HG03520 (cell line): ENCODE measurements around the gene MRPL43.
"Not testable (repeated sequence)": the region's sequence is repeated elsewhere in the genome, so short reads cannot be mapped to it uniquely, and the experiment has no call there.

ENCODE experiments used
- ATAC-seq: cut with Tn5 transposase; IDR thresholded peaks from one replicate; pipeline ENCODE4 v1.9.1; 2021; ENCODE audit warnings: mild to moderate bottlenecking, moderate library complexity; ENCODE audit not compliant: unreplicated experiment

Gene MRPL43

DNA sequence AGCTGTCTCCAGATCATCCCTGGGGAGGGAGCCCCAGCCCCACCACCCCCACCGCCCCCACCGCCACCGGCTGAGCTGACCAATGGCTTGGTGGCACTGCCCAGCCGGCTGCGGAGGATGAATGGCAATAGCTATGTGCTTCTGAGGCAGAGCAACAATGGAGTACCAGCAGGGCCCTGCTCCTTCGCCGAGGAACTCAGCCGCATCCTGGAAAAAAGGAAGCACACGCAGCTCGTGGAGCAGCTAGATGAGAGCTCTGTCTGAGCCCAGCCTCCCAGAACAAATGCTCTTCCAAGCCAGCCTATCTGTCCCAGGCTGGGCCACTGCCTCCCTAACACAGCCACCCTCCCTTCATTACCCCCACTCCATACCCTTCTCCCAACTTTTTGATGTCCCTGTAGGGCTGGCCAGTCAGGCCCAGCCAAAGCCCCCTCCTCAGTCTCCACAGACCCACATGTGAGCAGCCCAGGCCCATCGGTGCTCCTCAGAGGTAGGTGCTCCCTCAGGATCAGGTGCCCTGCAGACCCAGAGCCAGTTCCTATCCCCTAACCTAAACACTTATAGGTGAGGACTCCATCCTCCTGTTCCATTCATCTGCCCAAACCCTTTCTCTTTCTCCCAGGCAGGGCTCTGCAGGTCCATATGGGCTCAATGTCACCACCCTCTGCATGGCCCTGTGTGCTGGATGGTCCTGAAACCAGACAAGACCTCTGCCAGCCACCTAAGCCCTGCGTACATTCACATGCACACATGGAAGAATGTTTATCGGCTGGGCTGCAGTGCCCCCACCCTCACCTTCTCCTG is 3.2 kb downstream of the MRPL43 start:
- no peak for ATAC-seq

GRCh38 chr10:100982916-100983830 is 4.1 kb downstream of the MRPL43 start:
- ATAC-seq: no peak

DNA sequence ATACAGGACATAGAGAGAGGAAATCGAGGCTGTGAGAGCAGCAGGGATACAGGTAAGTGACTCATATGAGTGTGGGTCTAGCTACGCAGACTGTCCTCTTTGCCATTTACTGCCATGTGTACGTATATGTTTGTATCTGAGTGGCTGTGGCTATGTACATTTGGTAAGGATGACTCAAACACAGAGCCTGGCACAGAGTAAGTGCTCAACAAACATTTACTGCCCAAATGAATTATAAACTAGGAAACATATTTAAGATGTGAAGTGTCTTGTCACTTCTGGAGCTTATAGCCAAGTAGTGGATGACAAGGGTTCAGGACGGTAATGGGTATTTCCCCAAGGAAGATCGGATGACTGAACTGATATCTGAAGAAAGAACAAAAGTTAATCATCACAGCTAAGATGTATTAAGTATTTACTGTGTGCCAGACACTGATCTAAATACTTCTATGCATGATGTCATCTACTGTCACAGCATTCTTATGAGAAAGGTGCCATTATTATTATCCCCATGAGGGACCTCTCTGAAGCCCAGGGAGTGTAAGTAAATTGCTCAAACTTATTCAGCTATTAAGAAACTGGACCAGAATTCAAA is 6.0 kb downstream of the MRPL43 start:
- ATAC-seq: no peak

GRCh38 chr10:100980711-100981110 is 6.6 kb downstream of the MRPL43 start:
- ATAC-seq: no peak

DNA sequence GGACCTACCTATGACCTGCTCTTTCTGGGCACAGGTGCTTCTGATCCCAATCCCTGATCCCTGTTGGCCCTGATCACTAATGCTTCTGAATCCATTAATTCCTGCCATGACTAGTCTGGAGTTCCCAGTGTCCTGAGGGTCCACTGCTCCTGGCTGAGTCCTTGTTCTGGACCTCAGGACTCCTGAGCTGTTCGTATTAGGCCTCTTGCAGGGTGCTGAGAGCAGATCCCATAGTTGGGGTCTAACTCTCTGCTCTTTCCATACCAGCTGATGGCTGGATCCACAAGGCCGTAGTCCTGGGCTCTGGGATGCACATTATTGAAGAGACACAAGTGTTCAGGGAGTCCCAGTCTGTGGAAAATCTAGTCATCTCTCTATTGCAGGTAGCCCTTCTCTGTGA is 7.0 kb downstream of the MRPL43 start:
- no peak for ATAC-seq

- no peak for ATAC-seq
Measured at GRCh38 chr10:100979791-100980272, 7.5 kb downstream of the MRPL43 start.

DNA sequence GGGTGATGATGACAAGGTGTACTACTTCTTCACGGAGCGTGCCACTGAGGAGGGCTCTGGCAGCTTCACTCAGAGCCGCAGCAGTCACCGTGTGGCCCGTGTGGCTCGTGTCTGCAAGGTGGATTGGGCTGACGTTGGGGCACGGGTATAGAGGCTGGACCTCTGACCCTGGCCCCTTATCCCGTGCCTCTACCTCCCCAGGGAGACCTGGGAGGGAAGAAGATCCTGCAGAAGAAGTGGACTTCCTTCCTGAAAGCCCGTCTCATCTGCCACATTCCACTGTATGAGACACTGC is 8.4 kb downstream of the MRPL43 start:
- no peak for ATAC-seq

DNA sequence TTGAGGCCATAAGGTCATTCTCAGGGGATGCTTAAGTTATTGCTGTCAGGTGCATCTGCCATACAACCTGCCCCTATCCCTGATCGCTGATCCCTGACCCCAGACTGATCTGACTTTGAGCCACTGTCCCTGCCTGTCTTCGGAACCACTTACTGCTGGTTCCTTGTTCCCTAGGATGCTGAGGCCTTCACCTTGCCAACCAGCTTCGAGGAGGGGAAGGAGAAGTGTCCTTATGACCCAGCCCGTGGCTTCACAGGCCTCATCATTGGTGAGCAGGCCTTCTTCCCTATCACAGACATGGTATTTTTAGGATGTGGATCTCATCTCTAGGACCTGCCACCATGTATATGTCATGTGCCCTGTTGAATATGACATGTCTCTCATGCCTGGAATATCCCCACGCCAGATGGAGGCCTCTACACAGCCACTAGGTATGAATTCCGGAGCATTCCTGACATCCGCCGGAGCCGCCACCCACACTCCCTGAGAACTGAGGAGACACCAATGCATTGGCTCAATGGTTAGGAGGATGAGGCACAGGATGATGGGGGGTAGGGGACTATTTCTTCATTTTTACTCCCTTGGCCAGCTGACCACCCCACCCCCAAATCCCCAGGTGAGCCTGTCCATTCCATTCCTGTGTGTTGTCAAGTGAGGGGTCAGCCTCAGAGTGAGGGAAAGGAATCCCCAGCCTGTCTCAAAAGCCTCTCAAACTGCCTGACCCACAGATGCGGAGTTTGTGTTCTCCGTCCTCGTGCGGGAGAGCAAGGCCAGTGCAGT is 9.0 kb downstream of the MRPL43 start:
- ATAC-seq: no peak

- ATAC-seq: no peak
Measured at GRCh38 chr10:100977436-100977835, 9.9 kb downstream of the MRPL43 start.

DNA sequence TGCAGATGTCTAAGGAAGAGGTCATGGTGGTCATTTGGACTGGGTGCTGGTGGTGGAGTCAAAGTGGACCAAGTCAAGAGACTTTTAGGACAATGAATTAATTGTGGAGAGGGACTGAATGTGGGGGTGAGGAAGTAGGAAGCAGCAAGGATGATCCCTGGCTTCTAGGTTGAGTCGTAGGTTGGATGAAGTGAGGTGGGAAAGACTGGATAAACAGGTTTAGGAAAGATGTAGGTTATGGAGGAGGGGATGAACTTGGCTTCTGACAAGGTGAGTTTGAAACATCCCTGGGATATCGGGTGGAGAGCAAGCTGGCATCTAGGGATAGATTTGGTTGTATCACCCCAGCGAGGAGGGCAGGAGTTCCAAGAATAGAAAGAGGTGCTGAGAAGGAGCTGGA is 10.4 kb downstream of the MRPL43 start:
- no peak for ATAC-seq

GRCh38 chr10:100975397-100975796 is 11.9 kb downstream of the MRPL43 start:
- ATAC-seq: not testable (repeated sequence)

DNA sequence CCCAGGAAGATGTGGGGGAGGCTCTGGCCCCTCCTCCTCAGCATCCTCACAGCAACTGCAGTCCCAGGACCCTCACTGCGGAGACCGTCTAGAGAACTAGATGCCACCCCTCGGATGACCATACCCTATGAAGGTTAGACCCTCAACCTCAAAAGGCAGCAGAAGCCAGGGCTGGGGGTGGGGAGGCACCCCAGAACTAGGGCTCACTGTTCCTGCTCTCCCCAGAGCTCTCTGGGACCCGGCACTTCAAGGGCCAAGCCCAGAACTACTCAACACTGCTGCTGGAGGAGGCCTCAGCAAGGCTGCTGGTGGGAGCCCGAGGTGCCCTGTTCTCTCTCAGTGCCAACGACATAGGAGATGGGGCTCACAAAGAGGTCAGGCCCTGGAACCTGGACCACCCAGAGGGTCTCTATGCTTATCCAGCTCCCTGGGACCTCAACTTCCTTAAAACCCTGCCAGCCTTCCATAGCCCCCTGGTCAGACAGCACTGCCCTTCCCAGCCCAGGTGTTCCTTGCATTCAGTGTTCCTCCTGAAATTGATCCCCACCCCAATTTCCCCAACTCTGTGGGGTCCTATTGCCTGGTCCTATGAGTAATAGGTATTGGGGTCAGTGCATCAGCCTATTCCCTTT is 14.3 kb downstream of the MRPL43 start:
- no peak for ATAC-seq

GRCh38 chr10:100972115-100972903 is 15.0 kb downstream of the MRPL43 start:
- ATAC-seq: no peak

- no peak for ATAC-seq
Measured at GRCh38 chr10:100970914-100971811, 16.1 kb downstream of the MRPL43 start.

GRCh38 chr10:100970076-100970913 is 17.0 kb downstream of the MRPL43 start:
- no peak for ATAC-seq

DNA sequence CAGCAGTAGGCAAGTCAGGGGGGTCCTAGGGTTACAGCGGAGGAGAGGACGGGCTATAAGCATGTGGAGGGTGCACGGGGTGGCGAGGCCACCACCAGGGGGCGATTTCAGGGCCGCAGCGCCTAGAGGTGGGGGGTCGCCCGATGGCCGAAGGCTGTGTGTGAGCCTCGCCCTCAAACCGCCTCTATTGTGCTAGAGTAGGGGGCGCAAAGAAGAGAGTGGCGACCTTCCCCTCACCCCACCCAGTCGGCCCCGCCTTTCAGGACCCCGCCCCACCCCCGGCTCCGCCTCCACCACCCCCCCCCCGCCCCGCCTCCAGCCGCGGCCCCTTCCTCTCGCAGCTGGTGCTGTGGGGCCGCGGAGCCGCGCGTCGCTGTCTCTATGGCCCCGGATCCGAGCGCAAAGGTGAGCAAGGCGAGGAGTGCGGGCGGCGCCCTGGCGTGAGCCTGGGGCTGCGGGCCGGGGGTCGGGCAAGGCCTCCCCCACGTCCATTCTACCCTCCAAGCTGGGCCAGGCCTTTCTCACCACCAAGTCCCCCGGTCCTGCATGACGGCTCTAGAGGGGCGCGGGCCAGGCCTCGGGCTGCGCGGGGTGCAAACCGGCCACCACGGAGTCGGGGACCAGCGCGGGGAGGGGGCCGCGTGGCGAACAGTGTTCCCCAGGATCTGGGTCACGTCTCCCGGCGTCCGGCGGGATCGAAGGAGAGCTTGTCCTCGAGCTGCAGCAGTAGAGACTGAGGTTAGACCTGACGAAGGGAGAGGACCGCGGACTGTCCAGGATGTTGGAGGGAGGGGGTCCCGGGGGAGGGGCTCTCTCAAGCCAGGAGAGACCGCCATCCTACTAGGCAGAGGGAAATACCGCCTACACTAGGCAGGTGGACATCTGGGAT is 17.9 kb downstream of the MRPL43 start, which contains the start of gene SEMA4G:
TSS of gene SEMA4G (plus strand) at position 318 of the 889 bp plus-strand sequence. CDS start 3,409 bp downstream, outside the sequence.
- ATAC-seq: no peak

DNA sequence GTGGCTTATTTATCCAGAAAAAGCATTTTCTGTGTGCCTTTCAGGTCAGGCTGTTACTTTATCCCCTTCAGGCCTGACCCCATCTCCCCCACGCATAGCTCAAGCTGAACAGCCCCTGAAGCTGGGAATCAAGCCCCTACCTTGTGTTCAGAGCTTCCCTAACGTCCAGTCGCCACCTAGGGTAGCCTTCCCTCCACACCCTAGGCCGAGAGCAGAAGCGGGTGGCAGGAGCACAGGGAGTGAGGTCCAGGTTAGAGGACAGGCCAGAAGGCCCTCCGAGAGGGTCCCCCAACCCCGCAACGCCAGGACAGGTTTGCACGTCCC is 18.5 kb downstream of the MRPL43 start:
- no peak for ATAC-seq
